ENCODE measurements around the gene AUH.

Gene AUH

DNA sequence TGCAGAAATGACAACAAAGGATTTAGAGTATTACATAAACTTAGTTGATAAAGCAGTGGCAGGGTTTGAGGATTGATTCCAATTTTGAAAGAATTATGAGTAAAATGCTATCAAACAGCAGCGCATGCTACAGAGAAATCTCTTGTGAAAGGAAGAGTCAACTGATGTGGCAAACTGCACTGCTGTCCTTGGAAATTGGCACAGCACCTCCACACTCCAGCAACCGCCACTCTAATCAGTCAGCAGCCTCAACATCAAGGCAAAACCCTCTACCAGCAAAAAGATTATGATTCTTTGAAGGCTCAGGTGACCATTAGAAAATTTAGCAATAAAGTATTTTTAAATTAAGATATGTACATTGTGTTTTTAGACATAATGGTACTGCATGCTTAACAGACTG lies 66.4 kb downstream of the AUH start:
- no peak for DNase-seq (ENCODE audit: low read depth)

- no peak for DNase-seq (ENCODE audit: low read depth)
Measured at GRCh38 chr9:91291866-91292265, 69.9 kb downstream of the AUH start.

- DNase-seq (ENCODE audit: low read depth): no peak
Measured at GRCh38 chr9:91289244-91289643, 72.5 kb downstream of the AUH start.

- DNase-seq (ENCODE audit: low read depth): no peak
Measured at GRCh38 chr9:91285729-91286353, 75.9 kb downstream of the AUH start.

- DNase-seq (ENCODE audit: low read depth): no peak
Measured at GRCh38 chr9:91282292-91282691, 79.4 kb downstream of the AUH start.

- DNase-seq (ENCODE audit: low read depth): no peak
Measured at GRCh38 chr9:91279296-91280204, 82.2 kb downstream of the AUH start.

DNA sequence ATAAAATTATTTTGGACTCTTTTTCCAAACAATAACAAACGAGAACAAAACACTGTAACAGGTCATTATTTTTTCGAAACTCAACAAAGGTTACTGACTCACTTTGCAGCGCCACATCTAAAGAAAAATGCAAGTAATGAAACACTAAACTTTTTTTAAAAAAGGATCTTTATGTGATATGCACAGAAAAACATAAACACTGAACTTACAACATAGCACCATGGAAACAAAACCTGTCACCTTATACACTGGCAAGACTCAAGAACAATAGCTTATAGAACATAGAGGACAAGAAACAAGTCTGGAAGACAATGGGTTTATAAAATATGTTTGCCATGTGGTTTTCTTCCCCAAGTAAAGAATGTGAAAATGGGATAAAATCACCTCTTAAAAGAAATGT lies 85.2 kb downstream of the AUH start:
- no peak for DNase-seq (ENCODE audit: low read depth)

DNA sequence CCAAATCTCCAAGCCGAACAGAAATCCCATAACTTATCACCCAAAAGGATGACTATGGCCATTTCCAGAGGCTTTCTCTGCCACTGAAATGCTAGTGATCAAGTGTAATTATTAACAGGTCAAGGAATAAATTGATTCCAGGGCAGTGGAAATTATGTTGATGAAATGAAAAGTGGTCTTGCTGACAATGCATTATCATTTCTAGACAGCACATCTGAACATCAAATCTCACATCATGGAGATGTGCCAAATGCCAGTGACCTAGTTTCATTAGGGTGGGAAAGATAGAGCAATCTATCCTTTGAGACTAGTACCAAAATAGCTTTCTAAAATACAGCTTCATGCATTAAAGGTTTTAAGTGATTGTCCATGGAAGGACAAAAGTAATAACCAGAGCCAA lies 86.1 kb downstream of the AUH start:
- DNase-seq (ENCODE audit: low read depth): no peak

GRCh38 chr9:91274949-91275492 lies 86.7 kb downstream of the AUH start:
- DNase-seq (ENCODE audit: low read depth): no peak

- peak; percentile 8 for DNase-seq (ENCODE audit: low read depth)
Measured at GRCh38 chr9:91273853-91274552, 87.7 kb downstream of the AUH start.

GRCh38 chr9:91271156-91271555 lies 90.6 kb downstream of the AUH start:
- DNase-seq (ENCODE audit: low read depth): no peak

- no peak for DNase-seq (ENCODE audit: low read depth)
Measured at GRCh38 chr9:91269907-91270491, 91.7 kb downstream of the AUH start.

DNA sequence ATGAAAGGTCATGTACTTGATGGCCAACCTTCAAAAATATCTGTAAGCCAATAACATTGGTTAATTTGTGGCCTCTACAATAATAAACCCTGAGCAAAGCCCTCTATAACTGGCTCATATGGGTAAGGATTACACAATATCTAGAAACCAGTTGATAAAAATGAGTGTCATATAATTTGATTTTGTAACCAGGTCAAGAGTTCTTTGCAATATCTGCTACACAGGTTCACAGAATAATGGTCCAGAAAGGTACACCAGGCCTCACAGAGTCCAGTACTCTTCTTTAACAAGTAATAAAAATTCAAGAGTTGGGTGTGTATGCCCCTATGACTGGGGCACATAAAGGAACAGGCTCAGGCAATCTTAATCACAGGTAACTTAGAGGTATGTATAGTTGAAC lies 95.3 kb downstream of the AUH start:
- DNase-seq (ENCODE audit: low read depth): no peak

DNA sequence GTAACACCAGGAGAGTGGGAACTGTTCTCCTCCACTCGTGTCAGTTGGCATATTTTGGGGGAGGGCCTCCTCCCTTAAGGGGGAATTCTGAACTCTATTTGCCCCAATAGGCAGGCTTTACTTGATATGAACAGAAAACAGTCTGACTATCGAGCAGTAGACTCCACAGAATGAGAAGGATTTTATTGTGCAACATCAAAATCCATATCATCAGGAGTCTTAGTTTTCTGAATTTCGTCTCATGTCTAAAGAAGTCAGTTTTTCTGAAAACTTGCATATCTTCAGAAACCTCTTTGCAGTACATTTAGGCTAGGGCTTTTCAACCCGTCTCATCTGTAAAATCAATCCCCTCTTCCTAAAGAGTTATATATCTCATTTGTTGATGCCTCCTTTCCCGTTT lies 96.2 kb downstream of the AUH start:
- DNase-seq (ENCODE audit: low read depth): no peak

DNA sequence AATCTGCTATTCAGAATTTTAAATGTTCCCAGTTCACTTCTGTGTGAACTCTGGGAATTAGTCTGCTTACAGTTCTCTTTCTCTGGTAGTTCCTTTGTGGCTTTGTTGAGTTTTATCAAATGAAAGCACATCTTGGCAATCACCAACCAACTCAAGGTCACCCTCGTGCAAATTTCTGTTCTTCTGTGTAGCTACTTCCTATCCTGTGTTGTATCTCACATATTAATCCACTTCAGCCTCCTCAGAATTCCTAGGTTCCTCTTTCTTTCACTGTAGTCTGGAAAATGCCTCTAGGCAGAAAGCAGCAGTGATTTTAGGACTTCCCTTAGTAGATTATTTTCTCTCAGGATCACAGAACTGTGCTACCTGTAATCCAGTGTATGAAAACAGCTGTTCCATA lies 100.3 kb downstream of the AUH start:
- DNase-seq (ENCODE audit: low read depth): no peak

DNA sequence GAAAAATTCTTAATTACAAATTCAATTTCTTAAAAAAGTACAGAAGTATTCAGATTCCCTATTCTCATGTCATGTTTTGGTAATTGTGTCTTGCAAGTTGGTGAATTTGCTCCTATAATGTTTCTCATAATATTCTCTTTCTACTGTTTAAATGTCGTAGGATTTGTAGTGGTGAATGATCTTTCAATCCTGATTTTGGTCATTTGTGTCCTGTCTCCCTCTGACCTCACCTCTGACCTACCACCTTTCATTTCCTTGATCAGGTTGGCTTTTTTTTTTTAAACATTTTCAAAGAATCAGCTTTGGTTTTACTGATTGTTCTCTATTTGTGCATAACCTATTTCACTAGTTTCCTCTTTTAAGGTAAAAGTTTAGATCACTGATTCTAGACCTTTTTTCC lies 102.6 kb downstream of the AUH start:
- no peak for DNase-seq (ENCODE audit: low read depth)

GRCh38 chr9:91258451-91258850 lies 103.3 kb downstream of the AUH start:
- no peak for DNase-seq (ENCODE audit: low read depth)

DNA sequence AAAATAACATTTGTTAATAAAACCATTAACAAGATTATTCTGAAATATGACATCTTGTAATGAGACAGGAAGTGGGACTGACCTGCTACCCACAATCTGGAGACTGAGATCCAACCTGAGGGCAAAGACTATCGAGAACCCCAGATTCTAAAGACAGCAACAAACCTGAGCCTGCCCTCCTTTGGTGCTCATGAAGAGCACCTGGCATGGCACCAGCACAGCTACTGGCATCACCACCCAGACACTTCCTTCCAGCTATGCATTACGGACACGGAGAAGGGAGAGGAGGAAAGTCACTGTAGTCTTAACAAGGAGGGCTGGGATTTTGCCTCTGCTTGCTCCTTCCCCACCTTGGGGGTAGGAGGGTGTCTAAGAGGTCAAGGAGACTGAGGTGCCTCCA lies 105.5 kb downstream of the AUH start:
- DNase-seq (ENCODE audit: low read depth): no peak

DNA sequence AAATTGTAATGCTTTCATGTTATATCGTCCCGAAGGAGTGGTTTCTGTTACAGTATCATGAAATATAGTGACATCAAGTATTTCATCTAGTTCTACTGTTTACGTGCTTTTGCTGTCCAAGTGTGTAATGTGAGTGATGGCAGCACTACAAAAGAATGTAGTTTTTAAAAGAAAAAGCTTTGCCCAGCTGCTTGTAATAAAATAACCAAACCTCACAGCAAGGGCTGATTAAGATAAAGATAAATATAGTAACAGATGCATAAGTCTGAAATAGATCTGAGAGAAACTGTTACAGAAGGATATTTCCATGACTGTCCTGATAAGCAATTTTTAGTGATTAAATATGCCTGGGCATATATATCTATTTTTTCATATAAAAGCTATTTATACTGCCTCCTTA lies 106.4 kb downstream of the AUH start:
- no peak for DNase-seq (ENCODE audit: low read depth)

- DNase-seq (ENCODE audit: low read depth): no peak
Measured at GRCh38 chr9:91253488-91253887, 108.2 kb downstream of the AUH start.

DNA sequence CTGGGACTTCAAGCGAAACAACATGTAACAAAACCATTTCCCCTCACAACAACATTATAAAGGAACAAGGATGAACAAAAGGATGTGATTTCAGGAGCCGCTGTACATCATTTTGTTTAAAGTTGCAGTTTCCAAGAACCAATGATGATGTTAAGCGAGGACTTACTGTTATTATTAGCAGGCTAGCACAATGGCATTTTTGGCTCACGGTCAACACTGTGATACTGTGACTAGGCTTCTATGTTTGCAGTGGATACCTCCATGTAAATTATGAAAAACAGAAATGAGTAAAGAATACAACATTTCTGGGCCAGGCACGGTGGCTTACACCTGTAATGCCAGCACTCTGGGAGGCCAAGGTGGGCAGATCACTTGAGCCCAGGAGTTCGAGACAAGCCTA lies 113.0 kb downstream of the AUH start:
- no peak for DNase-seq (ENCODE audit: low read depth)

GRCh38 chr9:91247278-91247677 lies 114.4 kb downstream of the AUH start:
- DNase-seq (ENCODE audit: low read depth): no peak
